Thyroid gland (tissue), 4 donors: ENCODE results near the gene EGLN3.

Source experiments
- POLR2A ChIP-seq, 2 donors: fragments of 450-650 bp; IDR thresholded peaks; one replicate each; pipeline ENCODE4 v1.6.1; 2017; ENCODE audit warnings: antibody characterized with exemption in 2 of 2, mild to moderate bottlenecking in 2 of 2, moderate library complexity in 1 of 2
- TF ChIP-seq, protein P1 (sequence below), 6 experiments: fragments of 200-600 bp in 3 of 6; fragments of 450-650 bp in 3 of 6; sonication (generic) in 3 of 6; IDR thresholded peaks; one replicate each; pipeline ENCODE4 v1.5.1; 2016 to 2019; ENCODE audit warnings: antibody characterized with exemption in 6 of 6, mild to moderate bottlenecking in 2 of 6, inconsistent platforms in 1 of 6, moderate library complexity in 1 of 6

DNA sequence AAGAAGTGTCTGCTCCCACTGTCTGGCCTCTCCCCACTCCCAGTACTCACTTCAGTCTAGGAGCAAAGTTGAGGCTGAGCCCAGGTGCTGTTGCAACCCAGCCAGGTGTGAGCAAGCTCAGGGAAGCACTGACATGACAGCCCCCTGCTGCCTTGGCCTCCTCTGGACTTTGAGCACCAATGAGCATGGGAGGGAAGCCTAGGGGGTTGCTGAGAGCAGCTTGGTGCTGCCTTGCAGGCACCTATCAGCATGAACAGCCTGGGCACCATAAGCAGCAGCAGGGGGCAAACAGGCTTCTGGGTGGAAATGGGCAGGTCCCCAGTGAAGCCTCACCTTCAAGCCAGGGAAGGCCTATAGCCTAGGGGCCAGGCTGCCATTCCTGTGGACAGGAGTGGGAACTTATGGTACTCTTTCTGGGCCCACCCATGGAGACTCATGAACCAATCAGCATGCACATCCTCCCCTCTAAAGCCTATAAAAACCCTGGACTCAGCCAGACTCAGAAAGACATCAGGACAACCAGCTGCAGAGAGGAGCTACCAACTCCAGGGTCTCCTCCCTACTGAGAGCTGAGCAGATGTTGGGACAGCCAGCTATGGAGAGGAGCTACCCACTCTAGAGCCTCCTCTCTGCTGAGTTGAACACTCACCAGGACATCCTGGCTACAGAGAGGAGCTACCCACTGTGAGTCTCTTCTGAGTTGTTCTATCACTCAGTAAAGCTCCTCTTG is 49.3 kb downstream of the EGLN3 start:
- TF ChIP-seq, protein P1, sequence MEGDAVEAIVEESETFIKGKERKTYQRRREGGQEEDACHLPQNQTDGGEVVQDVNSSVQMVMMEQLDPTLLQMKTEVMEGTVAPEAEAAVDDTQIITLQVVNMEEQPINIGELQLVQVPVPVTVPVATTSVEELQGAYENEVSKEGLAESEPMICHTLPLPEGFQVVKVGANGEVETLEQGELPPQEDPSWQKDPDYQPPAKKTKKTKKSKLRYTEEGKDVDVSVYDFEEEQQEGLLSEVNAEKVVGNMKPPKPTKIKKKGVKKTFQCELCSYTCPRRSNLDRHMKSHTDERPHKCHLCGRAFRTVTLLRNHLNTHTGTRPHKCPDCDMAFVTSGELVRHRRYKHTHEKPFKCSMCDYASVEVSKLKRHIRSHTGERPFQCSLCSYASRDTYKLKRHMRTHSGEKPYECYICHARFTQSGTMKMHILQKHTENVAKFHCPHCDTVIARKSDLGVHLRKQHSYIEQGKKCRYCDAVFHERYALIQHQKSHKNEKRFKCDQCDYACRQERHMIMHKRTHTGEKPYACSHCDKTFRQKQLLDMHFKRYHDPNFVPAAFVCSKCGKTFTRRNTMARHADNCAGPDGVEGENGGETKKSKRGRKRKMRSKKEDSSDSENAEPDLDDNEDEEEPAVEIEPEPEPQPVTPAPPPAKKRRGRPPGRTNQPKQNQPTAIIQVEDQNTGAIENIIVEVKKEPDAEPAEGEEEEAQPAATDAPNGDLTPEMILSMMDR (IDR thresholded peaks at IDR 0.05) = no peak
- no peak for TF ChIP-seq POLR2A (IDR thresholded peaks at IDR 0.05)
